OCI-M2 (cell line): ENCODE data around the gene DCDC2C.

Experiments
- DNase-seq: peaks from one replicate; lab custom pipeline; 2025; ENCODE audit not compliant: unreplicated experiment; lab: John Stamatoyannopoulos, UW

Gene DCDC2C

GRCh38 chr2:3742743-3743508 is 39.6 kb downstream of the DCDC2C start:
- no peak for DNase-seq

DNA sequence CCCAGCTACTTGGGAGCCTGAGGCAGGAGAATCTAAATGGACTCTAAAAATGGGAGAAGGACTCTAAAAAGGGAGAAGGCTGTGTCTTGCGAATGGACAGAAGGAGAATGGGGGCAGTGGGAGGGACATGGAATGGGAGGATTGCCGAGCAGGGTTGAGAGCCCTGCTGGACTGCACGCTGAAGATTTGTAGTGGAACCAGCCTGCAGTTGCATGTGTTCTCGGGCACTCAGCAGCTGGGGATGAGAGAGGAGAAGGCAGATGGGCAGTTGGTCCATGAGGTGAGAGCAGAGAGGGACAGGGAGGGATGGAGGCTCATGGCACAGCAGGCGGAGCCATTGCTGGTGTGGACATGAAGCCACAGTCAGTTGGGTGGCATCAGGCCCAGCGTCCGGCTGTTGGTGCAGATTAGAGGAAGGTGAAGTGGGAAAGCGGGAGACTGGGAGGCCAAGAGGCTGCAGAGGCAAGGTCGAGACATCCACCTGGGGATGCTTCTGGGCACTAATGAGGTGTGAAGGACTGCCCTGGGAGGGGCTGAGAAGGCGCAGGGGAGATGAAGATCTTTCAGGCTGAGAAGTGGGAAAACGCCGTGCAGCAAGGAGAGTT is 40.7 kb downstream of the DCDC2C start:
- no peak for DNase-seq

GRCh38 chr2:3745920-3746319 is 42.5 kb downstream of the DCDC2C start:
- no peak for DNase-seq

- DNase-seq: no peak
Measured at GRCh38 chr2:3747032-3747654, 43.8 kb downstream of the DCDC2C start.

- no peak for DNase-seq
Measured at GRCh38 chr2:3747826-3748225, 44.5 kb downstream of the DCDC2C start.

DNA sequence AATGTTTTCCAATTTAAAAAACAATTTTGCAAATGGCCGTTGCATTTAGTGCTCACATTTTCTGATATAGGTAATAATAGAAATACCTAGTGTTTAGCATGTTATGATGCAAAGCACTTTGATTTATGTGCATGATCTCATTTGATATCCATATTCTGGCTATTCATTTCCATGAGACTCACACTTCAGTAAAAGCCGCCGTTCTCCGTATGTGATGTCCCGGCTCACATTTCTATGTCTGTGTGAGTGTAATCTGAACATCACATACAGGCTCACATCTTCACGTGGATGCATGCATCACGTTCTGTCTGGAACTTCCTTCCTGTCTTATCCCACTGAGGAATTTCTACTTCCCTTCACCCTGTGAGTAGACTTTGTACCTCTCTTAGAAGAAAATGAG is 45.8 kb downstream of the DCDC2C start:
- DNase-seq: no peak

- no peak for DNase-seq
Measured at GRCh38 chr2:3751251-3751650, 47.9 kb downstream of the DCDC2C start.

DNA sequence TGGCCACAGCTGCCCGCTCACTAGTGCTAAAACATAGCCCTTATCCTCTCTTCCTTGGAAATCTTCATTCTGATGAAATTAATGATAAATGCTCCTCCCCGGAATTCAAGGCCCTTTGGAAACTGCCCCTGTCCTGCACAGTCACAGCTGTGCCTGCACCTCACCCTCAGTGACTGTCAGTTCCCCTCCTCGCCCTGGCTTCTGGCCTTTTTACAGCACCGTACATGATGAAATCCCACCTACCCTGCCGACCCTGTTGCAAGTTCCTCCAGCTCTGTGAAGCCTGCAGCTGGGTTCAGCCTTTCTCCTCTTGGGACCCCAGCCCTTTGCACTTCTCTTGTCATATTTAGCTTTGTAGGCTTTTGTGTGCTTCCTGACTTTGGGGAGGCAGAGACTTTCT is 48.4 kb downstream of the DCDC2C start:
- DNase-seq: no peak

- DNase-seq: no peak
Measured at GRCh38 chr2:3752376-3752775, 49.0 kb downstream of the DCDC2C start.

DNA sequence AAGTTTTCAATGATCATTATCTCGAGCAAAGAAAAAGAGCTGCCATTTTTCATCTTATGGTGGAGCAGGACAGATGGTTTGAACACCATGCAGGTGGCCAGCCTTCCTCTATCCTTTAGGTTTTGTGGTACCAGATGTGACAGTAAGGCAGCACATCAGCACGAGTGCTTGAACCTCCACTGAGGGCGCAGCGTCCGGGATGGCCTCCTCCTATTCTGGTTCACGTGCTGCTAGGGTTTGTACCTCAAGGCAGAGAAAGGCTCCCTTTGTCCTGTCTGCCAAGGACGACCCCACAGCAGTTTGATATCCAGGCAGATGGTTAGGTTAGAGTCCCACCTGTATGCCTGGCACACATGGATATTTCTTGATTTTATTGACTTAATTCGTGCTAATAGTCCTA is 50.2 kb downstream of the DCDC2C start:
- no peak for DNase-seq

- DNase-seq: no peak
Measured at GRCh38 chr2:3754280-3754679, 50.9 kb downstream of the DCDC2C start.

DNA sequence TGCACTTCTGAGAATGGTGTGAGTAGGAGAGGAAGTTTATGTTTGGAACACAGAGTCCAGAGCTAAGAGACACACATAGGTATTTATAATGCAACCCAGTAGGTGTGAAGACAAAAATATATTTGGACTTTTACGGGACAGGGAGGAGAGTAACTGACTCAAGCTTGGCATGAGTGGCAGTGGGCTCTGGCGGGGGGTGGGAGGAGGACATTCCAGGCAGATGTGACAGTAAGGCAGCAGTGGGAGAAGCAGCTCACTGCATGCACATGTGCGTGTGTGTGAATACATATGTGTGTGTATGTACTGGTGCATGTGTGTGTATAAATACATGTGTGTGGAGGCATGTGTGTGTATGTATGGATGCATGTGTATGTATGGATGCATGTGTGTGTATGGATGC is 51.4 kb downstream of the DCDC2C start:
- DNase-seq: no peak

- no peak for DNase-seq
Measured at GRCh38 chr2:3755277-3755676, 51.9 kb downstream of the DCDC2C start.

GRCh38 chr2:3756306-3756705 is 52.9 kb downstream of the DCDC2C start:
- DNase-seq: no peak

DNA sequence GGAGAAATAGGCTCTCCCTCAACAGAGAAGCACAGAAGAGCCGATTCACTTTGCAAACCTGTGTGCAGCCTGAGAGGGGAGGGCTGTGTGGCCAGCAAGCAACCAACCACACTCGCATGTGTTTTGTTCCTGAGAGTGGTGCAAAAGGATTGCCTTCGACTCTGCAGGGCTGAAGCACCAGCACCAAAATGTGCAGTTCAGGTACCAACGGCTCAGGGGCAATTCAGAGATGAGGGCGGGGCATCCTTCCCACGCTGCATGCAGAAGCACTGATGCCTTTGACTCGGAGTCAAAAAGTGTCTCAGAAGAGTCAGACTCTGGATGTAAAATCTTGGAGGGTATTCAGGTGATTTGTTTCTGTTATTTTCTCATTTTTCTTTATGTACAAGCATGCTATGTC is 55.5 kb downstream of the DCDC2C start:
- no peak for DNase-seq

DNA sequence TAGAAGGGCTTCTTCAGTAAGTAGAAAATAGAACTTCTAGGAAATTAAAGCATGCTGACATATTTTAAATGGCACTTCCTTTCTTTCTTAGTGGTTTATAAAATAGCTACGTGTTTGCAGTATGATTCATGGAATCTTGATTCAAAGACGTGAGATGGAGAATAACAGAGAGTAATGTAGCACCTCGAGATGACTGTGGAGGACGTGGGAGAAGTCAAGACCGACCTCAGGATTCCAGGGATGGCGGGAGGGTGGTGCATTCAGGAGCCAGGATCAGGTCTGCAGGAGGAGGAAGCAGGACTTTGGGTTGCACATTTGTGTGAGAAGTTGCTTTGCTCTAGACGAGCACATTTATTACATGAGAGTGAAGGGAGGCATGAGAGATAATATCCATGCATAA is 56.0 kb downstream of the DCDC2C start:
- DNase-seq: no peak

GRCh38 chr2:3759761-3760160 is 56.4 kb downstream of the DCDC2C start:
- no peak for DNase-seq

- DNase-seq: no peak
Measured at GRCh38 chr2:3761272-3761671, 57.9 kb downstream of the DCDC2C start.

DNA sequence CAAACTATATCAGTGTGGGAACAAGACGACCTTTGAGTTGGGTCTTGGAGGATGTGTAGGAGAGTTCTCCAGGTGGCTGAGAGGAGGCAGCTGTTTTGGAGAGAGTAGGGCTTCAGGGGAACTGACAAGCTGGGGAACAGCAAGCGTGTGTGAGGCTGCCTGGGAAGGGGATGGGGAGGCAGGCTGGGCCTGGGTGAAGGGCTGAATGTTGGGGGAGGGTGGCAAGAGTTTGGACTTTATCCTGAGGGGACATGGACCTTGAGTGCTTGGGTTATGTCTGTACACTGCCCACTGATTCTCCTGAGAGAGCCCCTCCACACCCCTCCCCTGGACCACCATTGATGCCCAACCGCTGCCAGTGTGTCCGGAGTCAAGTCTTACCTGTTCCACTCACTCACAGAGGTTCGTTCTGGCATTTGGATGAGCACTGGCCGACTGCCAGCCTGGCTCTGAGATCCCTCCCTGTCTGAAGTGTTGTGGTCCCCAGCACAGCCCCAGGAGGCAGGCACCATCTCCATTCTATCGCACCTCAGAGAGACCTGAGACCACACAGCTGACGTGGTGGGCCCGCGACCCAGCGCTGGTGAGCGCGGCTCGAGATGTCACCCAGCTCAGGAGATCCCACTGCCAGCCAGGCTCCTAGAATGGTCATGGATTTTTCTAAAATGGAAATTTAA is 59.5 kb downstream of the DCDC2C start:
- no peak for DNase-seq

GRCh38 chr2:3766824-3767223 is 63.4 kb downstream of the DCDC2C start:
- DNase-seq: no peak

DNA sequence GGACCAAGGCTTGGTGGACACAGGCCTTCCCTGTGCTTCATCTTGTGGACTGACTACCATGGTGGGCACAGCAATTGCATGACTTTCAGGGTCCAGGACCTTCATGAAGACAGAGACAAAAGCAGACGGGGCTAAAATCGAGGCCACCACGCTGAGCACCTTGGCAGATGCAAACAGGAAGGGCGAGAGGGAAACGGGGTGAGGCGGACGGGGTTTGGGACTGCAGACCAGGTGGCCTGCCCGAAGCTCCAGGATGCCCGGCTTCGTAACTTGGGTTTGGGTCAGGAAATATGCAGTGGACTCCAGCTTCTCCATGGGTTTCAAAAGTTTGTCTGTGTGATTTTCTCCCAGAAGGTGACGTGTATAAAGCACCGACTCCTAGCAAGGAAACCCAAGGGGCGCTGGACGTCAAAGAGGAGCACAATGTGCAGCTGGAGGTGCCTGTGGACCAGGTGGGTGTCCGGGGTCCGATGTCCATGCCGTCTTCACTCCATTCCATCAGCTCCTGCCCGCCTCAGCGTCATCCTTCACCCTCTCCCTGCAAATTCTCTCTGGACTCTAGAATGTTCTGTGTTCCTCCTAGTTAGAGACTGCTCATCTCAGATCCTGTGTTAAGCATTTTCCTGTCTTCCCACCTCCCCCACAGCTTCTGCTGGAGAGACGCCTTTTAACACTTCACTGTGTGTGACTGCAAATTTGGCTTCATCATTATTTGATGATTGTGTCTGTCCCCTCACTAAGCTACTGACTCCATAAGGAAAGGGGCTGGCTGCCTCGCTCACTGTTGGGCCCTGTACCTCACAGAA is 65.8 kb downstream of the DCDC2C start:
- no peak for DNase-seq
